ENCODE data around the gene SPANXN3. TPM values are rescaled to one million over a fixed set of nuclear protein-coding genes. Genes with fewer than 3 reads are reported as not detected.
"Not testable (repeated sequence)": the region's sequence is repeated elsewhere in the genome, so short reads cannot be mapped to it uniquely, and the experiment has no call there.

Gene SPANXN3, protein sequence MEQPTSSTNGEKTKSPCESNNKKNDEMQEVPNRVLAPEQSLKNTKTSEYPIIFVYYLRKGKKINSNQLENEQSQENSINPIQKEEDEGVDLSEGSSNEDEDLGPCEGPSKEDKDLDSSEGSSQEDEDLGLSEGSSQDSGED
- total RNA-seq (not detected in 2 replicates), polyA plus RNA-seq (not detected in 2 replicates), polyA minus RNA-seq (not detected in 2 replicates)
- total RNA-seq (2013) = not detected

DNA sequence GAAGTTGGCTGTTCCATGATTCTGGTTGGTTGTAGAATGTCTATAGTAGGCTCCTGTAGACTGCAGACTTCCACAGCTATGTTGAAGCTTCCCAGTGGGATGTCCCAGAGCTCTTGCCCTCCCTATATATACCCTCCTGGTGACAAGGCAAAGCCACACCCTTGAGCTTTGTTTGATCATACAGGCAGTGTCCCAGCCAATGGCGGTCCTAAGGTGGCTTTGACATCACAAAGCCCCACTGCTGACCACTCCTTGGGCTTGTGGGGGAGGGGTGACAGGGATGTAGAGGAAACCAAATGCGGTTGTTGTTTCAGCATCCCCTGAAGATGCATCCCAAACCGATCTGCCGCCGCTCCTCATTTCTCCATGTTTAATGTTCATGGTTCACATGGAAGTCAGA lies at the start of gene SPANXN3:
TSS of gene SPANXN3 (minus strand) at position 101 of the 400 bp plus-strand sequence. CDS start at position 17, 84 bp downstream.
- H3K79me2 ChIP-seq (ENCODE audit: control insufficient read depth, insufficient read depth, low read length); H3K27me3 Mint-ChIP-seq; H3K36me3 ChIP-seq (replicated peaks in 1 of 2; ENCODE audit: control extremely low read depth in 1 of 2, control insufficient read depth in 1 of 2, extremely low read depth in 1 of 2, insufficient read depth in 2 of 2, low read length in 1 of 2); DNase-seq; H3K9me3 Mint-ChIP-seq (ENCODE audit: insufficient read depth); intact Hi-C loops (cut with micrococcal nuclease); H2AFZ ChIP-seq (ENCODE audit: insufficient read depth, low read depth, low read length, poor library complexity, severe bottlenecking); H3K9ac ChIP-seq (ENCODE audit: low read length); H3K9me3 ChIP-seq (ENCODE audit: control extremely low read depth in 1 of 3, control insufficient read depth in 2 of 3, insufficient read depth in 1 of 3, low read length in 2 of 3); H3K4me3 Mint-ChIP-seq; POLR2A ChIA-PET; H3K27ac Mint-ChIP-seq; H4K20me1 ChIP-seq (ENCODE audit: control insufficient read depth, insufficient read depth, low read length, poor library complexity, severe bottlenecking); ATAC-seq (ENCODE audit: low read depth); H3K27me3 ChIP-seq (replicated peaks in 1 of 4; ENCODE audit: control extremely low read depth in 1 of 4, control insufficient read depth in 3 of 4, insufficient read depth in 4 of 4, low read length in 3 of 4); H3K4me3 ChIP-seq (ENCODE audit: control extremely low read depth in 1 of 5, extremely low read depth in 1 of 5, insufficient read depth in 1 of 5, low read depth in 2 of 5, low read length in 4 of 5); H3K4me1 Mint-ChIP-seq; CTCF ChIA-PET; H3K4me1 ChIP-seq (ENCODE audit: control insufficient read depth in 2 of 2, insufficient read depth in 2 of 2, low read length in 2 of 2); H3K4me2 ChIP-seq (replicated peaks; ENCODE audit: low read depth, low read length, poor library complexity, severe bottlenecking); H3K27ac ChIP-seq (ENCODE audit: low read length in 2 of 2): not testable (repeated sequence)
- no CpG with 5 or more reads among the region's 5 CpGs for WGBS (ENCODE audit: insufficient coverage)

DNA sequence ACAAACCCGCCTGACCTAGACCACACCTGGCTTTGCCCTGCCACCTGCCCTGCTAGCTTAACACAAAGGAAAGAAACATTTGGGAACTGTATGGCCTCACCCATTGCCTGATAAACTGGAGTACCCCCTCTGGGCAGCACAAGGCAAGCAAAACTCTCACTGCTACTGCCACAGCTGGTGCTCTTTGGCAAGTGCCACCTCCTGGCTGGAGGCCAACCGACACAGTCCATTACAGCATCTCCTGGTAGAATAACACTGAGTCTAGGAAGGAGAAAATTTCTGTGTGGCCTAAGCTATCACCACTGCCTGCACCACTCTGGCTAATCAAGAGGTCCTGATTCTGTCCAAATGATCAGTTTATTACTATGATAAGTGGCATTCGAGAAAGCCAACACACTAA lies 18.9 kb upstream of the SPANXN3 start:
- Histone ChIP-seq H3K9ac (ENCODE audit: low read length) (no peak overlapping the region), H3K27ac (ENCODE audit: low read length in 2 of 2) (no peak overlapping the region), H3K27me3 (replicated peaks in 1 of 4; ENCODE audit: control extremely low read depth in 1 of 4, control insufficient read depth in 3 of 4, insufficient read depth in 4 of 4, low read length in 3 of 4) (no peaks in the 10 kb centered on the region), H3K4me3 (ENCODE audit: control extremely low read depth in 1 of 5, extremely low read depth in 1 of 5, insufficient read depth in 1 of 5, low read depth in 2 of 5, low read length in 4 of 5) (no peak overlapping the region), H4K20me1 (ENCODE audit: control insufficient read depth, insufficient read depth, low read length, poor library complexity, severe bottlenecking) (no peaks in the 10 kb centered on the region), H3K4me2 (replicated peaks; ENCODE audit: low read depth, low read length, poor library complexity, severe bottlenecking) (no peak overlapping the region), H2AFZ (ENCODE audit: insufficient read depth, low read depth, low read length, poor library complexity, severe bottlenecking) (no peak overlapping the region), H3K9me3 (ENCODE audit: control extremely low read depth in 1 of 3, control insufficient read depth in 2 of 3, insufficient read depth in 1 of 3, low read length in 2 of 3) (peaks cover 0 to 4% (median 0%) of the 10 kb centered on the region in 3 donors), H3K4me1 (ENCODE audit: control insufficient read depth in 2 of 2, insufficient read depth in 2 of 2, low read length in 2 of 2) (no peaks in the 10 kb centered on the region), H3K36me3 (replicated peaks in 1 of 2; ENCODE audit: control extremely low read depth in 1 of 2, control insufficient read depth in 1 of 2, extremely low read depth in 1 of 2, insufficient read depth in 2 of 2, low read length in 1 of 2) (no peaks in the 10 kb centered on the region), H3K79me2 (ENCODE audit: control insufficient read depth, insufficient read depth, low read length) (no peaks in the 10 kb centered on the region)
- no peak overlapping the region for H3K4me3 Mint-ChIP-seq
- TF ChIP-seq, protein P1, sequence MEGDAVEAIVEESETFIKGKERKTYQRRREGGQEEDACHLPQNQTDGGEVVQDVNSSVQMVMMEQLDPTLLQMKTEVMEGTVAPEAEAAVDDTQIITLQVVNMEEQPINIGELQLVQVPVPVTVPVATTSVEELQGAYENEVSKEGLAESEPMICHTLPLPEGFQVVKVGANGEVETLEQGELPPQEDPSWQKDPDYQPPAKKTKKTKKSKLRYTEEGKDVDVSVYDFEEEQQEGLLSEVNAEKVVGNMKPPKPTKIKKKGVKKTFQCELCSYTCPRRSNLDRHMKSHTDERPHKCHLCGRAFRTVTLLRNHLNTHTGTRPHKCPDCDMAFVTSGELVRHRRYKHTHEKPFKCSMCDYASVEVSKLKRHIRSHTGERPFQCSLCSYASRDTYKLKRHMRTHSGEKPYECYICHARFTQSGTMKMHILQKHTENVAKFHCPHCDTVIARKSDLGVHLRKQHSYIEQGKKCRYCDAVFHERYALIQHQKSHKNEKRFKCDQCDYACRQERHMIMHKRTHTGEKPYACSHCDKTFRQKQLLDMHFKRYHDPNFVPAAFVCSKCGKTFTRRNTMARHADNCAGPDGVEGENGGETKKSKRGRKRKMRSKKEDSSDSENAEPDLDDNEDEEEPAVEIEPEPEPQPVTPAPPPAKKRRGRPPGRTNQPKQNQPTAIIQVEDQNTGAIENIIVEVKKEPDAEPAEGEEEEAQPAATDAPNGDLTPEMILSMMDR (IDR thresholded peaks at IDR 0.05) = no peak
- TF ChIP-seq EZH2 (IDR thresholded peaks at IDR 0.05; ENCODE audit: borderline replicate concordance, insufficient read depth, low read depth, low read length, poor library complexity, severe bottlenecking) = no peak
- H3K27me3 Mint-ChIP-seq = no peaks in the 10 kb centered on the region
- no peaks in the 10 kb centered on the region for H3K4me1 Mint-ChIP-seq
- DNase-seq (no peak), ATAC-seq (ENCODE audit: low read depth) (no peak)
- ChIA-PET CTCF (no interaction called here), POLR2A (no interaction called here)
- H3K9me3 Mint-ChIP-seq (ENCODE audit: insufficient read depth) = peaks cover 2% of the 10 kb centered on the region
- WGBS (ENCODE audit: insufficient coverage) = 100% methylated on average over 1 of the region's 3 CpGs
- no peak overlapping the region for H3K27ac Mint-ChIP-seq
- intact Hi-C loops (cut with micrococcal nuclease) = no loop called here

DNA sequence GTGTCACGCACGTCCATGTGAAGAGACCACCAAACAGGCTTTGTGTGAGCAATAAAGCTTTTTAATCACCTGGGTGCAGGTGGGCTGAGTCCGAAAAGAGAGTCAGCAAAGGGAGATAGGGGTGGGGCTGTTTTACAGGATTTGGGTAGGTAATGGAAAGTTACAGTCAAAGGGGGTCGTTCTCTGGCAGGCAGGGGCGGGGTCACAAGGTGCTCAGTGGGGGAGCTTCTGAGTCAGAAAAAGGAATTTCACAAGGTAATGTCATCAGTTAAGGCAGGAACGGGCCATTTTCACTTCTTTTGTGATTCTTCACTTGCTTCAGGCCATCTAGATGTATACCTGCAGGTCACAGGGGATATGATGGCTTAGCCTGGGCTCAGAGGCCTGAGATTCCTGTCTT lies 15.1 kb downstream of the SPANXN3 start:
- H3K4me3 Mint-ChIP-seq; ATAC-seq (ENCODE audit: low read depth); H3K27me3 ChIP-seq (replicated peaks in 1 of 4; ENCODE audit: control extremely low read depth in 1 of 4, control insufficient read depth in 3 of 4, insufficient read depth in 4 of 4, low read length in 3 of 4); DNase-seq; H3K36me3 ChIP-seq (replicated peaks in 1 of 2; ENCODE audit: control extremely low read depth in 1 of 2, control insufficient read depth in 1 of 2, extremely low read depth in 1 of 2, insufficient read depth in 2 of 2, low read length in 1 of 2); H3K4me1 Mint-ChIP-seq; H3K9ac ChIP-seq (ENCODE audit: low read length); H4K20me1 ChIP-seq (ENCODE audit: control insufficient read depth, insufficient read depth, low read length, poor library complexity, severe bottlenecking); H3K9me3 ChIP-seq (ENCODE audit: control extremely low read depth in 1 of 3, control insufficient read depth in 2 of 3, insufficient read depth in 1 of 3, low read length in 2 of 3); H2AFZ ChIP-seq (ENCODE audit: insufficient read depth, low read depth, low read length, poor library complexity, severe bottlenecking); H3K27ac ChIP-seq (ENCODE audit: low read length in 2 of 2); H3K9me3 Mint-ChIP-seq (ENCODE audit: insufficient read depth); H3K4me1 ChIP-seq (ENCODE audit: control insufficient read depth in 2 of 2, insufficient read depth in 2 of 2, low read length in 2 of 2); H3K27me3 Mint-ChIP-seq; intact Hi-C loops (cut with micrococcal nuclease); H3K4me3 ChIP-seq (ENCODE audit: control extremely low read depth in 1 of 5, extremely low read depth in 1 of 5, insufficient read depth in 1 of 5, low read depth in 2 of 5, low read length in 4 of 5); H3K79me2 ChIP-seq (ENCODE audit: control insufficient read depth, insufficient read depth, low read length); POLR2A ChIA-PET; CTCF ChIA-PET; H3K27ac Mint-ChIP-seq; H3K4me2 ChIP-seq (replicated peaks; ENCODE audit: low read depth, low read length, poor library complexity, severe bottlenecking): not testable (repeated sequence)
- 44% methylated on average over 3 of the region's 6 CpGs for WGBS (ENCODE audit: insufficient coverage)
